ENCODE results near the gene ACTG2.

ACTG2 gene

GRCh38 chr2:73962798-73963197, 70.0 kb downstream of the ACTG2 start:
- no peak for TF ChIP-seq CTCF (IDR thresholded peaks at IDR 0.05)
- Histone ChIP-seq H3K4me1 (ENCODE audit: control insufficient read depth in 1 of 2, insufficient read depth in 1 of 2, low read depth in 1 of 2, low read length in 1 of 2) (peaks cover 8 to 11% of the 10 kb centered on the region in 2 experiments), H3K4me3 (ENCODE audit: low read depth in 1 of 2, low read length in 1 of 2) (no peak overlapping the region), H3K9me3 (no peaks in the 10 kb centered on the region), H3K36me3 (peaks cover 16% of the 10 kb centered on the region), H3K27ac (no peak overlapping the region), H3K27me3 (no peaks in the 10 kb centered on the region)

GRCh38 chr2:73963385-73964120, 70.7 kb downstream of the ACTG2 start:
- H3K36me3 ChIP-seq, result peaks cover 9% of the 10 kb centered on the region
- H3K27me3 ChIP-seq, result no peaks in the 10 kb centered on the region
- no peak overlapping the region for H3K4me3 ChIP-seq (ENCODE audit: low read depth in 1 of 2, low read length in 1 of 2)
- H3K9me3 ChIP-seq, result no peaks in the 10 kb centered on the region
- no peak overlapping the region for H3K27ac ChIP-seq
- TF ChIP-seq CTCF (IDR thresholded peaks at IDR 0.05), result no peak
- peaks cover 16 to 18% of the 10 kb centered on the region in 2 experiments for H3K4me1 ChIP-seq (ENCODE audit: control insufficient read depth in 1 of 2, insufficient read depth in 1 of 2, low read depth in 1 of 2, low read length in 1 of 2)

GRCh38 chr2:73964223-73964622, 71.4 kb downstream of the ACTG2 start:
- Histone ChIP-seq H3K9me3 (no peaks in the 10 kb centered on the region), H3K27me3 (no peaks in the 10 kb centered on the region), H3K4me3 (ENCODE audit: low read depth in 1 of 2, low read length in 1 of 2) (no peak overlapping the region), H3K27ac (no peak overlapping the region), H3K4me1 (ENCODE audit: control insufficient read depth in 1 of 2, insufficient read depth in 1 of 2, low read depth in 1 of 2, low read length in 1 of 2) (peaks cover 22 to 25% of the 10 kb centered on the region in 2 experiments), H3K36me3 (peaks cover 2% of the 10 kb centered on the region)
- TF ChIP-seq CTCF (IDR thresholded peaks at IDR 0.05), result no peak

- Histone ChIP-seq H3K27me3 (no peaks in the 10 kb centered on the region), H3K9me3 (no peaks in the 10 kb centered on the region), H3K27ac (peak overlapping the region; percentile 28), H3K36me3 (no peaks in the 10 kb centered on the region), H3K4me3 (ENCODE audit: low read depth in 1 of 2, low read length in 1 of 2) (no peak overlapping the region), H3K4me1 (ENCODE audit: control insufficient read depth in 1 of 2, insufficient read depth in 1 of 2, low read depth in 1 of 2, low read length in 1 of 2) (peaks cover 31 to 33% of the 10 kb centered on the region in 2 experiments)
- no peak for TF ChIP-seq CTCF (IDR thresholded peaks at IDR 0.05)
Measured at GRCh38 chr2:73965053-73965452, 72.2 kb downstream of the ACTG2 start.

GRCh38 chr2:73968357-73968937, 75.6 kb downstream of the ACTG2 start:
- Histone ChIP-seq H3K27me3 (no peaks in the 10 kb centered on the region), H3K4me1 (ENCODE audit: control insufficient read depth in 1 of 2, insufficient read depth in 1 of 2, low read depth in 1 of 2, low read length in 1 of 2) (peaks cover 63 to 66% of the 10 kb centered on the region in 2 experiments), H3K27ac (peak overlapping the region; percentile 85), H3K9me3 (no peaks in the 10 kb centered on the region), H3K36me3 (no peaks in the 10 kb centered on the region), H3K4me3 (ENCODE audit: low read depth in 1 of 2, low read length in 1 of 2) (no peak overlapping the region)
- TF ChIP-seq CTCF (IDR thresholded peaks at IDR 0.05), result no peak

Measured in neutrophil (primary cell).